Dedifferentiated amniotic fluid mesenchymal stem cell (primary cell): Measurements from ENCODE around the gene SPINK9.
A peak's percentile ranks its signal among the peaks of the same experiment; 100 is the strongest.

Source experiments
- DNase-seq: peaks from one replicate; pipeline ENCODE4 v3.0.0-alpha.2; 2016; ENCODE audit errors: extremely low spot score

The SPINK9 gene

GRCh38 chr5:148368299-148368698 is 32.9 kb downstream of the SPINK9 start:
- no peak for DNase-seq

DNA sequence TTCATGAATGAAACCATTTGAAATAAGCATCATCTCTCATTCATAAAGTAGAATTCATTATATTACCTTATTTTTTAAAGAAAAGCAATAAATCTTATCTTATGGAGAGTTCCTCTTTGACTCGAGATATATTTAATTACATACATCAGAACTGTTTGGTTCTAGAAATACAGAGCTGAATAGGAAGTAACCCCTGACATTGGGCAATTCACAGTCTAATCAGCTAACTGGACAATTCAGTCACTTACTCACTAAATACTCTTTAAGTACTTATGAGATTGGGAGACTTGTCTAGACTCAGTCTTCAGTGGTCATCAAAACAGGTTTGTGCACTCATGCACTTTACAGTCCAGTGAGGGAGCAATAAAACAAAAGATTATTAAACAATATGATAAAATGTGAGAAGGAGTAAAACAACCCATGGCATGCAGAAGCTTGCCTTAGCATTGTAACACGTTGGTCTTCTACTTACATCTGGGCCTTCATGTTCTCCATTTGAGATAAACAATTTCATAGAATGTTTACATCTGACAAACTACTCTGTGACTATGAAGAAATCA is 36.9 kb downstream of the SPINK9 start:
- no peak for DNase-seq

DNA sequence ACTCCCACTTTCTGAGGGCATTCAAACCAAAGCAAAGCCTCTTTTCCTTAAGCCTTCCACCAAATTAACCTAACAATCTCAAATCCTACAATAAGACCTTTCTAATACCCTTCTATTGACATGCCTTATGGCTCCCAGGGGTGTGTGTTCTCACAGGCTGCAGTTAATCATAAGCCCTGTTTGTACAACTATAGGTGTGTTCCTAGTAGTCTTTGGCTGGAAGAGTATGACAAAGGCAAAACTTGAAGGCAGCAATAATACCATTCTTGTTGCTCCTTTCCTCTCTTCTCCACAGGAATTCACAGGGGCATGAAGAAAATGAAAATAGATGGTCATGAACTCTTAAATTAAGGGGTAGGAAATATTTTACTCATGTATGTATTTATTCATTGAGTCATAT is 37.5 kb downstream of the SPINK9 start:
- no peak for DNase-seq

DNA sequence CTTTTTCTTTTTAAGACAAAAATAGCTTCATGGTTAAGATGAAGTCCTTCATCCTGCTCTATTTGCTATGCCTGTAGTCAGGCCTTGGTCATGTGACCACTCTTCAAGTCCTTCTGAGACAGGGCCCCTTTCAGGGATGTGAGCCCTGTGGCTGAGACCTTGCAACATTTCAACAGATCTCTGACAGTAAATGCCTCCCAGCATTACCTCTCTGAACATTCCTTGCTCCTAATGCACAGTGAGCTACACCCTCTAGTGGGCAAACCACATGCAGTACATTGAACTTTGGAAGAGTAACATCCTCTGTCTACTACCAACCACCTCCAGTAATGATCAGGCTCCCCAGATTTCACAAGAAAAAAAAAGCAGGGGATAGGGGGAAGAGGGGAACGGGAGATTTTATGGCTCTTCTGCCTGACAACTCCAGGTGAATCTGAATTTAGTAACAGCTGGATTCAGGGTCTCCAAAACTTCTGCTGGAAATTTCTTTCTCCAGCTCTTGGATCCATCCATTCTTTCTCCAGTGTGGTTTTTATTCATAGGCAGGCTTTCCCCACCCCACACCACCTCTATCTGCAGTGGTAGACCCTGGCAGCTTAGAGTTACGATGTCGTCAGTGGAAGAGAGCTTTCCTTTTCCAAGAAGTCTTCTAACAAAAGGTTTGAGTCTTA is 39.5 kb downstream of the SPINK9 start:
- DNase-seq, result peak; percentile 33

- DNase-seq, result no peak
Observed at GRCh38 chr5:148376198-148376597, 40.8 kb downstream of the SPINK9 start.

DNA sequence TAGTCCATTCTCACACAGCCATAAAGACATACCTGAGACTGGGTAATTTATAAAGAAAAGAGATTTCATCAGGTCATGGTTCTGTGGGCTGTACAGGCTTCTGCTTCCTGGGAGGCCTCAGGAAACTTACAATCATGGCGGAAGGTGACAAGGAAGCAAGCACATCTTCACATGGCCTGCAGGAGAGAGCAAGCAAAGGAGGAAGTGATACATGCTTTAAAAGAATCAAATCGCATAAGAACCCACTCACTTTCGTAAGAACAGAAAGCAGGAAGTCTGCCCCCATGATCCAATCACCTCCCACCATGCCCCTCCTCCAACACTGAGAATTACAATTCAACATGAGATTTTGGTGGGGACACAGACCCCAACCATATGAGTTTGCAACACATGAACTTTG is 43.3 kb downstream of the SPINK9 start:
- no peak for DNase-seq

GRCh38 chr5:148379340-148379739 is 44.0 kb downstream of the SPINK9 start:
- DNase-seq, result no peak

DNA sequence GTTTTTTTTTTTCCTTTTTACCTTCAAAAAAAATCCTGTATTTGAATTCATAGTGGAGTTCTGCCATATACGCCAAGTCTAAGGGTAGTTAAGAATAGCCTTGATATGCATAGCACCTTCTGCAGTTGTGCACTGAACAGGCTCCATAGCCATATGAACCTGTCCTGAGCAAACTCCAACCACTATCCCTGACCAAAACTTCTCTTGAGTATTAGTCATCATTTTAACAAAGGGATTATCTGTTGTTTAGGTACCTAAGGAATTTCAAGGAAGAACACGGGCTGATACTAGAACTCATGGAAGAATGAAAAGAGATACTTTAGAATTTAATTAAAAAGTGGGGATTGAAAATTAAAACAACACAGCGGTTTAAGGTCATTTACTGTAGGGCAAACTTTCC is 46.5 kb downstream of the SPINK9 start:
- no peak for DNase-seq

DNA sequence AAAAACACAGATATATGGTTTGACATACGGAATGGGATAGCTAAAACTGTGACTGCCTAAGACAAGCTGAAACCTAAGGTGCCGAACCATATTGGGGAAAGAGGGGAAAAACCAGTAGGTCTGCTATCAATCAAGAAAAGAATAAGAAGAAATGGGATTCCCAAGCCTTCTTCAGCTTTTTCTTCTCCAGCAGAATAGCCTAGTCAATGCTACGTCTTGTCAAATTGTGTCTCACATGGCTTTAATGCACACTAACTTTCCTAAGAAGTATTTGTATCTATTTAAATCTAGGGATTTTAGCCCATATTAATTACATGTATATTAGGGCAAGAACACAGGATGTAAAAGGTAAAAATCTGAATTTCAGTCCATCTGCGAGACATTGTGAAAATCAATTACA is 47.6 kb downstream of the SPINK9 start:
- no peak for DNase-seq

DNA sequence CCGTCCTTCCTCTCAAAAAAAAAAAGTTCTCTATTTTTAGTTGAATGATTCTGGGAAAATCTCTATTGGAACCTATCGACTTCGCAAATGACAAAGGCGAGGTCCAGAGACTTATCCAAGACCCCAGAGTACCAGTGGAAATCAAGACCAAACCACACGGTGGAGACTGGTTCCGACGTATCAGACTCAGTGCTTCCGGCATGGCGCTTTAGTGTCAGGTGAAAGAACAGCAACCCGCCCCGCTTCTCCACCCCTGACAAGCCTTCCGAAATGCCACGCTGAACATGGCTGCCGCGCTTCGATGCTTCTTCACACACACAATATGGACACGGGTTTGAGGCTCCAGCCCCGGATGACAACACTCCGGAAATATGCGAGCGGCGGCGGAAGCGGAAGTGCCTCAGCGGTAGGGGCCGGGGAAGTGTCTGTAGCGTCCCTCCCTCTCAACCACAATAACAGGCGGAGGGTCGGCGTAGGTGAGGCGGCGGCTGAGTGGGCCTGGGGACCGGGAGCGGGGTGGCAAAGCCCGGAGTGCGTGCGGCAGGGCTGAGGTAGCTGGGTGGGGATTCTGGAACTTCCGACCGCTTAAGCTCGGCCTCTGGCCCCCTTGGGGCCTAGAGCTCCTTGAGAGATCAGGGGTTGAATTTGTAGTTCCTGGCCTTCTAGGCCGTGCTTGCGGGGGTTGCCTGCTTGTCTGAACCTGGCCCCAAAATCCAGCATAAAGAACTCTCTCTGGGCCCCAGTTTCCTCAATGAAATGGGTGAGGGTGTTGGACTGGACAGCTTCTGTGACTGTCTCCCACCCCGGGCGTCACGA is 48.4 kb downstream of the SPINK9 start, which contains the start of gene FBXO38:
Gene FBXO38, plus strand, starts transcription at position 395 of the 816 bp plus-strand sequence. CDS start 10,819 bp downstream, outside the sequence.
- peak; percentile 98 for DNase-seq

GRCh38 chr5:148384380-148384737 is 49.0 kb downstream of the SPINK9 start:
- DNase-seq, result no peak

GRCh38 chr5:148385094-148385493 is 49.7 kb downstream of the SPINK9 start:
- no peak for DNase-seq

DNA sequence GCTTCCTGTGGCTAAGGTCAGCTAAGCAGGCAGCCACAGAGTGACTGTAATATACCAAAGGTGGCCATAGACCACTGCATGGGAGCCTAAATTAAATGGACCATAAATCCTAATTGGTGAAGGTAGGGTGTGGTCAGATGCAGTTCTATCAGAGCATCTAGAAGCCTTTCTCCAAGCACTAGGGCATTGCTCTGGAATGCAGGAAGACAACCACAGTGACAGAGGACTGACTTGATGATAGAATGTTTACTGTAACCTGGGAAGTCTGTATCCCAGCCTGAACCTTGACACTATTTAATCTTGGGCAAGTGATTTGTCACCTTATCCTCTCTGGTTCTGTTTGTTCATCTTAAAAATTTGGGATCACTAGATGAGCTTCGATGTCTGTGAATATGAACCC is 50.7 kb downstream of the SPINK9 start:
- DNase-seq, result no peak

DNA sequence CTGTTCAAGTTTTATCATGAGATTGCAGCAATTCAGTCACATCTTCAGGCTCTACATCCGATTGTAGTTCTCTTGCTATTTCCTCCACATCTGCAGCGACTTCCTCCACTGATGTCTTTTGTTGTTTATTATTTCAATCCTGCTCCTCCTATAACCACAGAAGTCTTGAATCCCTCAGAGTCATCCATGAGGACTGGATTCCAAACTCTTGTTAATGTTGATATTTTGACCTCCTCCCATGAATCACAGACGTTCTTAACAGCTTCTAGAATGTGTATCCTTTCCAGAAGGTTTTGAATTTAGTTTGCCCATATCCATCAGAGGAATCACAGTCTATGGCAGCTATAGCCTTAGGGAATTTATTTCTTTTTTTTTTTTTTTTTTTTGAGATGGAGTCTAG is 52.0 kb downstream of the SPINK9 start:
- DNase-seq, result no peak

- DNase-seq, result no peak
Observed at GRCh38 chr5:148388696-148389095, 53.3 kb downstream of the SPINK9 start.
